8988T (cell line): ENCODE results near the gene NOTO.

ENCODE experiments used
- DNase-seq: peaks from one replicate; pipeline ENCODE4 v3.0.0; 2011

NOTO gene

GRCh38 chr2:73235315-73236028 is 33.1 kb downstream of the NOTO start:
- no peak for DNase-seq

- no peak for DNase-seq
Observed at GRCh38 chr2:73237168-73237567, 34.8 kb downstream of the NOTO start.

GRCh38 chr2:73238149-73238548 is 35.8 kb downstream of the NOTO start:
- DNase-seq: no peak

- no peak for DNase-seq
Observed at GRCh38 chr2:73238976-73239375, 36.6 kb downstream of the NOTO start.

GRCh38 chr2:73239776-73240175 is 37.4 kb downstream of the NOTO start:
- no peak for DNase-seq

GRCh38 chr2:73243884-73244570 is 41.7 kb downstream of the NOTO start:
- DNase-seq: no peak

GRCh38 chr2:73244580-73244979 is 42.2 kb downstream of the NOTO start:
- no peak for DNase-seq

GRCh38 chr2:73246850-73247249 is 44.5 kb downstream of the NOTO start:
- DNase-seq: no peak

GRCh38 chr2:73249636-73250035 is 47.3 kb downstream of the NOTO start:
- DNase-seq: no peak

GRCh38 chr2:73250872-73251846 is 48.8 kb downstream of the NOTO start:
- DNase-seq: no peak

- no peak for DNase-seq
Observed at GRCh38 chr2:73252238-73253027, 50.1 kb downstream of the NOTO start.

- no peak for DNase-seq
Observed at GRCh38 chr2:73253400-73253799, 51.0 kb downstream of the NOTO start.

- no peak for DNase-seq
Observed at GRCh38 chr2:73253901-73254300, 51.5 kb downstream of the NOTO start.

- no peak for DNase-seq
Observed at GRCh38 chr2:73254343-73255006, 52.1 kb downstream of the NOTO start.

GRCh38 chr2:73255007-73255644 is 52.8 kb downstream of the NOTO start:
- DNase-seq: no peak

GRCh38 chr2:73255907-73256617 is 53.7 kb downstream of the NOTO start:
- DNase-seq: no peak

- DNase-seq: no peak
Observed at GRCh38 chr2:73256618-73256922, 54.2 kb downstream of the NOTO start.

GRCh38 chr2:73257021-73257420 is 54.6 kb downstream of the NOTO start:
- DNase-seq: no peak

GRCh38 chr2:73257425-73258125 is 55.2 kb downstream of the NOTO start:
- DNase-seq: no peak

GRCh38 chr2:73258186-73258912 is 56.0 kb downstream of the NOTO start:
- DNase-seq: no peak
